MM.1S (cell line): ENCODE measurements around the gene ARRDC3.
"Not testable (repeated sequence)": the region's sequence is repeated elsewhere in the genome, so short reads cannot be mapped to it uniquely, and the experiment has no call there.

Experiments
- CTCF ChIP-seq: fragments of 300-600 bp; sonication (generic); IDR thresholded peaks from 2 replicates; pipeline ENCODE4 v1.5.1; 2016; ENCODE audit warnings: antibody characterized with exemption, low read length, mixed read lengths
- EZH2 ChIP-seq: fragments of 300-600 bp; sonication (generic); optimal IDR thresholded peaks from 2 replicates; pipeline ENCODE3; 2017; ENCODE audit warnings: low read depth, mild to moderate bottlenecking, antibody characterized with exemption, low read length, mixed read lengths

- not testable (repeated sequence) for TF ChIP-seq CTCF, EZH2
Measured at GRCh38 chr5:91354867-91355266, 28.2 kb downstream of the ARRDC3 start.
